GM23338 (cell line): ENCODE measurements around the gene B4GALT5.

Experiments
- CREB1 ChIP-seq: fragments of 250-450 bp; sonication (Bioruptor Pico); IDR thresholded peaks from 2 replicates; pipeline ENCODE4 v1.5.0; 2020; ENCODE audit warnings: low read depth, mild to moderate bottlenecking, moderate library complexity
- EZH2 ChIP-seq: fragments of 200-600 bp; sonication (generic); IDR thresholded peaks from one replicate; pipeline ENCODE4 v1.8.0; 2017; ENCODE audit warnings: antibody characterized with exemption, mild to moderate bottlenecking, low read depth; ENCODE audit not compliant: unreplicated experiment
- EZH2phosphoT487 ChIP-seq: fragments of 200-600 bp; sonication (generic); IDR thresholded peaks from one replicate; pipeline ENCODE4 v1.8.1; 2018; ENCODE audit warnings: antibody characterized with exemption; ENCODE audit not compliant: unreplicated experiment
- JUNB ChIP-seq: IDR thresholded peaks from one replicate; pipeline ENCODE4 v1.6.1; 2016; ENCODE audit warnings: antibody characterized with exemption; ENCODE audit not compliant: unreplicated experiment
- NANOG ChIP-seq: IDR thresholded peaks from 2 replicates; pipeline ENCODE4 v1.6.1; 2016; ENCODE audit warnings: antibody characterized with exemption, borderline replicate concordance
- POLR2AphosphoS5 ChIP-seq: IDR thresholded peaks from 2 replicates; pipeline ENCODE4 v1.6.1; 2016; ENCODE audit warnings: antibody characterized with exemption, low read depth
- ZNF331 ChIP-seq: fragments of 250-450 bp; sonication (Bioruptor Pico); IDR thresholded peaks from 2 replicates; pipeline ENCODE4 v1.5.0; 2020; ENCODE audit warnings: low read depth, mild to moderate bottlenecking, moderate library complexity
- TF ChIP-seq, protein P1 (sequence below), 2 experiments: fragments of 200-600 bp in 1 of 2; sonication (generic) in 1 of 2; conservative IDR thresholded peaks; 2 replicates each; pipeline versions ENCODE4 v1.5.1 to v1.6.1; 2016 to 2017; ENCODE audit warnings: antibody characterized with exemption in 2 of 2, low read depth in 2 of 2, mild to moderate bottlenecking in 2 of 2, moderate library complexity in 1 of 2
- TF ChIP-seq, protein P2 (sequence below): IDR thresholded peaks from 2 replicates; pipeline ENCODE4 v1.6.1; 2016; ENCODE audit warnings: antibody characterized with exemption
- TF ChIP-seq, protein P3 (sequence below): IDR thresholded peaks from one replicate; pipeline ENCODE4 v1.6.1; 2018; ENCODE audit warnings: antibody characterized with exemption; ENCODE audit not compliant: unreplicated experiment

DNA sequence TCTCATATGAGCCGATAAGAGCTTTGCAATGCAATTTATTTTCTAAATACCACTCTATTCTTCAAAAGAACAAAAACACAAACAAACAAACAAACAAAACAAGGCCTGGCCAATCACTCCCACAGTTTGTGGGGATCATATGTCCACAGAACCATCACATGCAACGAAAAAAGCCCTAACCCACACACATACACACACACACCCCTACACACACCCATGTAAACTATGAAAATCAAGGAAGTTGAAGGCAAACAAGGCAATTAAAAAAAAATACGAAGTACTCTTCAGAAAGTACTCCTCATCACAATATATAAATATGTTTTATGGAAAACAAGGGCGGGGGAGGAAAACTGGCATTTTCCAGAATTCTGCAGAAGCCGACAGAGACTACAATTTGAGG lies 79.6 kb downstream of the B4GALT5 start:
- TF ChIP-seq, protein P1, sequence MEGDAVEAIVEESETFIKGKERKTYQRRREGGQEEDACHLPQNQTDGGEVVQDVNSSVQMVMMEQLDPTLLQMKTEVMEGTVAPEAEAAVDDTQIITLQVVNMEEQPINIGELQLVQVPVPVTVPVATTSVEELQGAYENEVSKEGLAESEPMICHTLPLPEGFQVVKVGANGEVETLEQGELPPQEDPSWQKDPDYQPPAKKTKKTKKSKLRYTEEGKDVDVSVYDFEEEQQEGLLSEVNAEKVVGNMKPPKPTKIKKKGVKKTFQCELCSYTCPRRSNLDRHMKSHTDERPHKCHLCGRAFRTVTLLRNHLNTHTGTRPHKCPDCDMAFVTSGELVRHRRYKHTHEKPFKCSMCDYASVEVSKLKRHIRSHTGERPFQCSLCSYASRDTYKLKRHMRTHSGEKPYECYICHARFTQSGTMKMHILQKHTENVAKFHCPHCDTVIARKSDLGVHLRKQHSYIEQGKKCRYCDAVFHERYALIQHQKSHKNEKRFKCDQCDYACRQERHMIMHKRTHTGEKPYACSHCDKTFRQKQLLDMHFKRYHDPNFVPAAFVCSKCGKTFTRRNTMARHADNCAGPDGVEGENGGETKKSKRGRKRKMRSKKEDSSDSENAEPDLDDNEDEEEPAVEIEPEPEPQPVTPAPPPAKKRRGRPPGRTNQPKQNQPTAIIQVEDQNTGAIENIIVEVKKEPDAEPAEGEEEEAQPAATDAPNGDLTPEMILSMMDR (conservative IDR thresholded peaks at IDR 0.05; ENCODE audit: low read depth in 2 of 2): no peak
- TF ChIP-seq EZH2: no peak
- TF ChIP-seq POLR2AphosphoS5: no peak
- TF ChIP-seq JUNB: no peak
- no peak for TF ChIP-seq CREB1 (CRISPR knock-in tag)
- TF ChIP-seq NANOG: no peak
- TF ChIP-seq, protein P2, sequence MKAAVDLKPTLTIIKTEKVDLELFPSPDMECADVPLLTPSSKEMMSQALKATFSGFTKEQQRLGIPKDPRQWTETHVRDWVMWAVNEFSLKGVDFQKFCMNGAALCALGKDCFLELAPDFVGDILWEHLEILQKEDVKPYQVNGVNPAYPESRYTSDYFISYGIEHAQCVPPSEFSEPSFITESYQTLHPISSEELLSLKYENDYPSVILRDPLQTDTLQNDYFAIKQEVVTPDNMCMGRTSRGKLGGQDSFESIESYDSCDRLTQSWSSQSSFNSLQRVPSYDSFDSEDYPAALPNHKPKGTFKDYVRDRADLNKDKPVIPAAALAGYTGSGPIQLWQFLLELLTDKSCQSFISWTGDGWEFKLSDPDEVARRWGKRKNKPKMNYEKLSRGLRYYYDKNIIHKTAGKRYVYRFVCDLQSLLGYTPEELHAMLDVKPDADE: no peak
- TF ChIP-seq EZH2phosphoT487: no peak
- TF ChIP-seq, protein P3, sequence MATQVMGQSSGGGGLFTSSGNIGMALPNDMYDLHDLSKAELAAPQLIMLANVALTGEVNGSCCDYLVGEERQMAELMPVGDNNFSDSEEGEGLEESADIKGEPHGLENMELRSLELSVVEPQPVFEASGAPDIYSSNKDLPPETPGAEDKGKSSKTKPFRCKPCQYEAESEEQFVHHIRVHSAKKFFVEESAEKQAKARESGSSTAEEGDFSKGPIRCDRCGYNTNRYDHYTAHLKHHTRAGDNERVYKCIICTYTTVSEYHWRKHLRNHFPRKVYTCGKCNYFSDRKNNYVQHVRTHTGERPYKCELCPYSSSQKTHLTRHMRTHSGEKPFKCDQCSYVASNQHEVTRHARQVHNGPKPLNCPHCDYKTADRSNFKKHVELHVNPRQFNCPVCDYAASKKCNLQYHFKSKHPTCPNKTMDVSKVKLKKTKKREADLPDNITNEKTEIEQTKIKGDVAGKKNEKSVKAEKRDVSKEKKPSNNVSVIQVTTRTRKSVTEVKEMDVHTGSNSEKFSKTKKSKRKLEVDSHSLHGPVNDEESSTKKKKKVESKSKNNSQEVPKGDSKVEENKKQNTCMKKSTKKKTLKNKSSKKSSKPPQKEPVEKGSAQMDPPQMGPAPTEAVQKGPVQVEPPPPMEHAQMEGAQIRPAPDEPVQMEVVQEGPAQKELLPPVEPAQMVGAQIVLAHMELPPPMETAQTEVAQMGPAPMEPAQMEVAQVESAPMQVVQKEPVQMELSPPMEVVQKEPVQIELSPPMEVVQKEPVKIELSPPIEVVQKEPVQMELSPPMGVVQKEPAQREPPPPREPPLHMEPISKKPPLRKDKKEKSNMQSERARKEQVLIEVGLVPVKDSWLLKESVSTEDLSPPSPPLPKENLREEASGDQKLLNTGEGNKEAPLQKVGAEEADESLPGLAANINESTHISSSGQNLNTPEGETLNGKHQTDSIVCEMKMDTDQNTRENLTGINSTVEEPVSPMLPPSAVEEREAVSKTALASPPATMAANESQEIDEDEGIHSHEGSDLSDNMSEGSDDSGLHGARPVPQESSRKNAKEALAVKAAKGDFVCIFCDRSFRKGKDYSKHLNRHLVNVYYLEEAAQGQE: no peak
- no peak for TF ChIP-seq ZNF331
